ENCODE data around the gene RAET1L.
"Not testable (repeated sequence)": the region's sequence is repeated elsewhere in the genome, so short reads cannot be mapped to it uniquely, and the experiment has no call there.

Gene RAET1L

GRCh38 chr6:150044621-150045145 lies 19.4 kb upstream of the RAET1L start:
- DNase-seq (ENCODE audit: low read depth, low spot score), result no peak

- DNase-seq (ENCODE audit: low read depth, low spot score), result no peak
These were observed 18.4 kb upstream of the RAET1L start for GRCh38 chr6:150043501-150044412.

- DNase-seq (ENCODE audit: low read depth, low spot score), result no peak
These were observed 17.8 kb upstream of the RAET1L start for GRCh38 chr6:150043096-150043495.

GRCh38 chr6:150038202-150039062 lies 13.1 kb upstream of the RAET1L start:
- DNase-seq (ENCODE audit: low read depth, low spot score), result no peak

- DNase-seq (ENCODE audit: low read depth, low spot score), result no peak
These were observed 12.3 kb upstream of the RAET1L start for GRCh38 chr6:150037526-150038201.

- no peak for DNase-seq (ENCODE audit: low read depth, low spot score)
These were observed 10.7 kb upstream of the RAET1L start for GRCh38 chr6:150036081-150036480.

GRCh38 chr6:150033207-150033771 lies 8.0 kb upstream of the RAET1L start:
- no peak for DNase-seq (ENCODE audit: low read depth, low spot score)

- DNase-seq (ENCODE audit: low read depth, low spot score), result no peak
These were observed 7.3 kb upstream of the RAET1L start for GRCh38 chr6:150032598-150032997.

GRCh38 chr6:150030611-150031010 lies 5.3 kb upstream of the RAET1L start:
- DNase-seq (ENCODE audit: low read depth, low spot score), result no peak

- no peak for DNase-seq (ENCODE audit: low read depth, low spot score)
These were observed 4.4 kb upstream of the RAET1L start for GRCh38 chr6:150029749-150030148.

GRCh38 chr6:150029276-150029675 lies 3.9 kb upstream of the RAET1L start:
- no peak for DNase-seq (ENCODE audit: low read depth, low spot score)

- DNase-seq (ENCODE audit: low read depth, low spot score), result no peak
These were observed 3.5 kb upstream of the RAET1L start for GRCh38 chr6:150028799-150029198.

- no peak for DNase-seq (ENCODE audit: low read depth, low spot score)
These were observed 2.7 kb upstream of the RAET1L start for GRCh38 chr6:150027806-150028565.

GRCh38 chr6:150026976-150027805 lies 1.9 kb upstream of the RAET1L start:
- DNase-seq (ENCODE audit: low read depth, low spot score), result no peak

- no peak for DNase-seq (ENCODE audit: low read depth, low spot score)
These were observed 631 bp downstream of the RAET1L start for GRCh38 chr6:150024646-150025155.

- not testable (repeated sequence) for DNase-seq (ENCODE audit: low read depth, low spot score)
These were observed 1.3 kb downstream of the RAET1L start for GRCh38 chr6:150024021-150024420.

- not testable (repeated sequence) for DNase-seq (ENCODE audit: low read depth, low spot score)
These were observed 3.5 kb downstream of the RAET1L start for GRCh38 chr6:150021870-150022269.

GRCh38 chr6:150018846-150019580 lies 6.3 kb downstream of the RAET1L start:
- DNase-seq (ENCODE audit: low read depth, low spot score), result no peak

- DNase-seq (ENCODE audit: low read depth, low spot score), result not testable (repeated sequence)
These were observed 8.2 kb downstream of the RAET1L start for GRCh38 chr6:150017186-150017521.

Data from iPS DF 19.7 (cell line).